GM19468 (cell line): ENCODE measurements around the gene EFNA5.

Source experiments
- ATAC-seq: cut with Tn5 transposase; IDR thresholded peaks from one replicate; pipeline ENCODE4 v1.9.1; 2021; ENCODE audit warnings: mild to moderate bottlenecking, moderate library complexity, moderate number of reproducible peaks; ENCODE audit not compliant: unreplicated experiment; ENCODE audit errors: extremely low read depth

Gene EFNA5

DNA sequence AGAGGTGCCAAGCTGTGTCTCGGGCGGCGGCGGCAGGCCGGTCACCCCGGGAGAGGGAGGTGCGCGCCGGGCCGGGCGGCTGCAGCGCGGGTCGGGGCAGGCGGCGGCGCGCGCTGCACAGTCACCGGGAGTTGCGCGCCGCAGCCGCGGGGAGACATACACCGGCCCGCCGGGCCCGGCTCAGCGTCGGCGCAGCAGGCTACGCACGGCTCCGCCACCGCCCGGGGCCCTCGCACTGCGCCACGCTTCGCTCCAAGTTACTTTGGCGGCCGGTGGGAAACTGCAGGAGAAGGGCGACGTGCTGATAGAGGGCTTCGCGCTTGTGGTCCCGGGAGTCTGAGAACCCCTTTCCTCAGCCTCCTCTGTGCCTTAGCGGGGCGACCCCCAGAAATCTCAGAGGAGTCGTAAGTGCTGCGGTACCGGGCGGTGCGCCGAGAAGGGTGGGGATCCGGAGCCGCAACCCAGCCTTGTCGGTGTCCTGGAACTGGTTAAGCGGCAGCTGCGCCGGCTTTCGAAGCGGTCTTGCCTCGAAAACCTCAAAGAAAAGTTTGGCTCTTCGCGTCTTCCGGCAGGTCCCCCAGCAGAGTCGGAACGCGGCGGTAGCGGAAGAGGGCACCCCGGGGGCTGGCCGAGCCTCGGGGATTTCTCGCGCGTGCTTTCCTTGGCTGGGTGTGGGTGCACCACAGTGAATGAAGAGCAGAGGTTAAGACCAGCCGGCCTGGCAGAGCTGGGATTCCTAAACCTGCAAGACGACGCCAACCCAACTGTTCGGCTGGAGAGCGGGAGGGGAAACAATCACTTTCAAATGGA, at the start of gene EFNA5:
Gene EFNA5, minus strand, starts transcription at position 6 of the 810 bp plus-strand sequence.
- peak; percentile 16 for ATAC-seq

DNA sequence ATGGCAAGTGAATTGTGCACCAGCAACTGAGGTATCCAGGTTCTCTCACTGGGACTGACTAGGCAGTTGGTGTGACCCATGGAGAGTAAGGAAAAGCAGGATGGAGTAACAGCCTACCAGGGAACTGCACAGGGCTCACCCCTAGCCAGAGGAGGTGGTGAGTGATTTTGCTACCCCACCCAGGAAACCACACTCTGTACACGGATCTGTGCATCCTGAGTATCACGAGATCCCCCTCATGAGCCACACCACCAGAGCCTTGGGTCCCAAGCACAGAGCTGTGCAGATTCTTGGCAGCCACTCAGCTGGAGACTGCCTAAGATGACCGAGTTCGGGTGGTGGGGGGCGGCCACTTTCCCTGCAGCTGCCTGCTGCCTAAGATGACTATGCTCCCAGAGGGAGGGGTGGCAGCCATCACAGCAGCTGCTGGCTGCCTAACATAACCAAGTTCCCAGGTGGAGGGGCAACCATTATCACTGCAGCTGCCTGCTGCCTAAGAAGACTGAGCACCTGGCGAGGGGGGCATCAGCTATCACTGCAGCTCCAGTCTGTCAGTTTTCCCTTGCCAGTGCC, 48.4 kb upstream of the EFNA5 start:
- no peak for ATAC-seq

DNA sequence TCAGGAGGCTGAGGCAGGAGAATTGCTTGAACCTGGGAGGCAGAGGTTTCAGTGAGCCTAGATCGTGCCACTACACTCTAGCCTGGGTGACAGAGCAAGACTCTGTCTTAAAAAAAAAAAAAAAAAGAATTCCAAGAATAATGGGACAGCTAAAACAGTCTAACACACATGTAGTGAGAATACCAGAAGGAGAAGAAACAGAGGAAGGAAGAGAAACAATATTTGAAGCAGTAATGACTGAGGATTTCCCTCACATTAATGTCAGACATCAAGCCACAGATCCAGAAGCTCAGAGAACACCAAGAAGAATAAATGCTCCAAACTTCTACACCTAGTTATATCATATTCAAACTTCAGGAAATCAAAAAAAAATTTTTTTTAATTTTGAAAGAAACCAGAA, 47.1 kb upstream of the EFNA5 start:
- ATAC-seq: no peak

DNA sequence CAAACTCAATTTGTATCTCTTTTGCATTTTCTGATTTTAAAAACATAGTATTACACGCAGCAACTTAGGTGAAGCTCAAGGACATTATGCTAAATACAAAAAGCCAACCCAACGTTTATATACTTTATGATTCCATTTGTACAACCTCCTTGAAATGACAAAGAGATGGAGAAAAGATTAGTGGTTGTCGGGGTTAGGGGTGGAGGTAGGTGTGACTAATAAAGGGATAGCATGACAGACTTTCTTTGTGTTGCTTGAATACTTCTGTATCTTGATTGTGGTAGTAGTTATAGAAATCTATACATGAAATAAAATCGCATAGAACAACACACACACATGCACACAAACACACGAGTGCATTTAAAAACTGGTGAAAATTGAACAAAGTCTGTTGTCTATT, 42.5 kb upstream of the EFNA5 start:
- ATAC-seq: no peak

DNA sequence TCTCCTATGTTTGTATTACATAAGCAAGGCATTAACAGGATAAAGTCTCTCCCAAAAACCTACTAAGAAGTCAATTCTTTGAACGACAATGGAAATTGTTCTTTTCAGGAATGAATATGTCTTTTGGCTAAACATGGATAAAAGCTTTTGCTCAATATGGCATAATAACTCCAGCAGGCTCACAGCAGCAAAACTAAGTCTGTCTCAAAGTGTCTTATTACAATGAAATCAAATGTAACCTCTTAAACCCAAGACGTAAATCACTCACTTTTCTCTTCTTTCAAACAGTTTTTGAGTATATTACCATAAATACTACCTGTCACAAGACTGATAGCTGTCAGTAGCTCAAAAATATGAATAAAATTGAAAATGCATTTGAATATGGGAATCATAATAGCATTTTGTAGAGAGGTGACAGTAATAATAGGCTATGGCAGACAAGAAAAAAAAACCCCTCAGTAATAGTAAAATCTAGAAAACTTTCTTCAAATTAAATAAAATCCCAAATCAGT, 41.7 kb upstream of the EFNA5 start:
- ATAC-seq: no peak

DNA sequence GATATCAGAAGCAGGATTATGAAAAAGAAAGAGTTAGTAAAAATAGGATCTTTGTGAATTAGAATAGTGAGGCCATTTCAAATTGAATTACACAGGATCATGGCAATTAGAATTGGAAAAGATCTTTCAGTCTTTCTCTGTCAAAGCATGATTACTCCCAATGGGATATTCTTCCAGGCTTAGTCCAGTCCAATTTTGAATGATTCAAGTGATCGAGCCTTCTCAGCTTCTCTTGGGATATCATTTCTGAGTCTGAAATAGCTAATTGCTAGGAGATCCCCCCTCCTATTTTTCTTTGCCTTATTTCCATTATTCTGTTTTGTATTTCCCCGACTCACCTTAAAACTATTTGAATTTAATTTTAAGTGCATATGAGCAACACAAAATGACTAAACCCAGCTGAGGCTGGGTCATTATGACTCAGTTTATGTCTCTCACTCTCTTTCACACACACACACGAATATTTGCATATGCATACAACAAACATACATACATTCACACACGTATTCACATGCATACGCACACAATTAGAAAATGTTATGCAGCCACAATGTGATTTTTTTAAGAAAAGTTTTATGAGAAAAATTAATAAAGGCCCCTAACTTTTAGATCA, 34.8 kb upstream of the EFNA5 start:
- no peak for ATAC-seq

DNA sequence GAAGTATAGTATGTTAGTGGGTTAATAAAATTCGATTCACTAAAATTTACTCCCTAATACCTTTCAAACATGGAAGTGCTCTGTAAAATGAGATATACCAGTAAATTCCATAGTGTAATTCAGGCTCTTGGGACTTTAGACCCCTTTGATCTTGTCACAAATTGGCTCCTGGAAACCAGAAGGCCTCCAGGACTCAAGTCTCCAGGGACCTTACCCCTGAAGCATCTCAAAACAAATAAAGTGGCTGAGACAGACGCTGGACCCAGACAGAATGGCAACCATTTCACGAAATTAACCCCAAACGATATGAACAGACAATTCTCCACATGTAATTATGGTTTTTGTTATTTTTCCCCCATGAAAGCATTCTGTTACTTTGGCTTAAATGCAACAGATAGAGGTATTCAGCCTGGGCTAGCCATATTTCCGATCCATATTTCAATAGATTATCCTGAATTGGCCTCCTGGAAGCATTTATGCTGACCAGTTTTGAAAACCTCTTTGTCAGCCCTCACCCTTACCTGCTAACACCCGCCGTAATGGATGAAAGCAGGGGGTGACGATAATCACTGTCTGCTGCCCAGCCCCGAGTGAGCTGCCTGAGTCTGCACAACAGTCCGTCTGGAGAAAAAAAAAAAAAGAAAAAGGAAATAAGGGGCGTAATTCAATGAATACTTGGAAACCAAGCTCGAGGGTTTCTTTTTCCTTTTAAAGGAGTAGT, 34.1 kb upstream of the EFNA5 start:
- ATAC-seq: no peak

DNA sequence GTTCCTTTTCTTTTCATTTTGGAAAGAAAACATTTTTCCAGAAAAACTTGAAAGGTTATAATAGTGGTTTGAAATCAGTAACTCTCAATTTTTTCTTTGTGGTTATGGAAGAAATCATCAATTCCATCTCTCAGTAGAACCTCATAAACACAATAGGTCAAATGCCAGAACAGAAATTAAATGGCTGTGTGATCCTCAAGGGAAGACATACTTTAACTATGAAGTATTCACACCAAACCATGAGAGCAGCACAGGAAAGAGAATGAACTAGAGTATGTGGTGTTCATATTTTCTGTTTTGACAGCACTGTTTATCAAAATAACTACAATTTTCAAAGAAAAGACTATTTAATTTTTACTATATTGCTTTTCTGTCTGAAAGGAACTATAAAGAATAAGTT, 29.7 kb upstream of the EFNA5 start:
- no peak for ATAC-seq

DNA sequence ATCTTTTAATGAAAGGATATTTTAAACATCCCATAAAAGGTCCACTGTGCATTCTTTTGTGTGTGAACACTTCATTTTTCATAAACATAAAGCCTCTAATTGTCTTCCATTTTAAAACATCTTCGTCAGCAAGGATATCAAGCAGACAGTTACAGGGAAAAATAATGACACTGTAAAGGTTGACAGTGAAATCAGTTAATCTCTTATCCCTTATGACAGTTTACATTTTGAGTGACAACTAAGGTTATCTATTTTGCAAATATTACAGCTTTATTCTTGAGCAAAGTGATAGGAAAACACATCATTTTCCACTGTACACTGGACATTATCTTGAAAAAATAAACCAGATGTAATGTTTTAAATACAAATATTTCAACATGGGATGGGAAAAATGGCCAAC, 28.7 kb upstream of the EFNA5 start:
- no peak for ATAC-seq

DNA sequence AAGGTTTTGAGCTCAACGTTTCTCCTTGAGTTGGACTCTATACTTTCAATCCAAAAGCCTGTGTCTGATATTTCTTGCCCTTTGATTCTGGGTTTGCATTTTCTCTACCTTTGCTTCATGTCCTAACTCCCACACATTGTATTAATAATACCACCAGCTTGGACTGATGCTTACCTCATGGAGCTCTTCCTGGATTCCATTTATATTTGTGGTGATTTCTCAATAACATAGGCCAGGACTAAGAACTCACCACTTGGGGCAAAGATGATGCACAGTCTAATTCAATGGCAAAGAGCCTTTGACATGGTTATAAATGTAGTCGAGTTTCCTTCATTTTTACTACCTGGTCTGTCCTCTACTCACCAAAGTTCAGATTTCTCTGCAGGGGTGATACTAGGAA, 27.5 kb upstream of the EFNA5 start:
- ATAC-seq: no peak

DNA sequence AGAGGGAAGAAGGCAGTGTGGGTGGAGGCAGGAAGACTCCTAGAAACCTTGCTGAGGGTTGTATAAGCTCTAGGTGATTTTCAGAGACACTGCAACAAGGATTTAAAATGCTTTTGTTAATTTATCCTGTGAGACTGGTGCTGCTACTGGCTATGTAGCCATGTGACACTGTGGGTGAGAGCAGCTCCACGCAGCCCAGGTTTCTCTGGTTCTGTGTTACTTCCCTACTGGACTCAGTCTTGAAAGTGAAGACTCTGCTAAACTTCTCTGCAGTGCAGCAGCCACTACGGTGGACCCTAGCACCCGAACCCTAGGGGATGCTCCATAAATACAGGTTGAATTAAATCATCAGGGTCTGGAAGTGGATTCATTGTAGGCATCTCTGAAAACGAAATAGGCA, 25.8 kb upstream of the EFNA5 start:
- no peak for ATAC-seq

DNA sequence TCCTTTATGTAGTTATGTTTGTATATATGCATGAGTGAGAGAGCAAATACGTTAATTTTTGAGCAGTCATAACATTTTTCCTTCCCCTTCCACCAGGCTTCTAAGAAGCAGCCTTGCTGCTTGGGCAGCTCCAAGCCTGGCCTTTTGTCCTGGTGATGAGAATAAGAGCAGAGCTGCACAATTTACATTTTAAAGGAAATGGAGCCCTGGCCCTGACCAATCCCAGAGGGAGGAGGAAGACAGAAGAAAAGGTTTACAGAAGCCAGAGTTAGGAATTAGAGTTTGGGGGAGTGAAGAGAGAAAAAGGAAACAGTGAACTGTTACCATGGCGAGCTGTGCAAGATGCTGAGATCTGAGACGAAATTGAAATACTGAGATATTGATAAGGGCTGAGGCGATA, 25.3 kb upstream of the EFNA5 start:
- ATAC-seq: no peak

DNA sequence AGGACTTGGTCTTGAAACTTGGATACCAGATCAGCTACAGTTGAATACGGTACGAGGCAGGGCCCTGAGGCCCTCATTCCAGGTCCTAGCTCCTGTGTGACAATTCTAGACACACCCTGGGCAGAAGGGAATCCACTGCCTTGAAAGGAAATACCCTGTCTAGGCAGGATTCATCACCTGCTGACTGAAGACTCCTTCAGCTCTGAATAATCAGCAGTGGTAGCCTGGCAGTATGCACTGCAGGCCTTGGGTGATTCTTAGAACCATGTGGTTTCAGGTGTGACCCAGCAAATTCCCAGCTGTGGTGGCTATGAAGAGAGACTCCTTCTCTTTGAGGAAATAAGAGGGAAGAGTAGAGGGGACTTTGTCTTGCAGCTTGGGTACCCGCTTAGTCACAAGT, 17.2 kb upstream of the EFNA5 start:
- no peak for ATAC-seq

DNA sequence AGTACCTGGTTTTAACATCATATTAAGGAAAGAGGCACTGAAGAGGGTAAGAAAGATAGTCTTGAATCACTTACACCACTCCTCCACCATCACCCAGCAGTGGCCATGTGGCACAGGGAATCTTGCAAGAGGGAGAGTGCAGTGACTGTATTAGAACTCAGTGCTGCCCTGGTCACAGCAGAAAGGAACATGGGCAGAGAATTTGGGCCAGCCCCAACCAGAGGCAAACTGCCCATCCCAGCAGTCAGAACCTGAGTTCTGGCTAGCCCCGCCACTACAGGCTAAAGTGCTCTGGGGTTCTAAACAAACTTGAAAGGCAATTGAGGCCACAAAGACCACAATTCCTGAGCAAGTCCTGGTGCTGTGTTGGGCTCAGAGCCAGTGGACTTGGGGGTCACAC, 16.7 kb upstream of the EFNA5 start:
- ATAC-seq: no peak

DNA sequence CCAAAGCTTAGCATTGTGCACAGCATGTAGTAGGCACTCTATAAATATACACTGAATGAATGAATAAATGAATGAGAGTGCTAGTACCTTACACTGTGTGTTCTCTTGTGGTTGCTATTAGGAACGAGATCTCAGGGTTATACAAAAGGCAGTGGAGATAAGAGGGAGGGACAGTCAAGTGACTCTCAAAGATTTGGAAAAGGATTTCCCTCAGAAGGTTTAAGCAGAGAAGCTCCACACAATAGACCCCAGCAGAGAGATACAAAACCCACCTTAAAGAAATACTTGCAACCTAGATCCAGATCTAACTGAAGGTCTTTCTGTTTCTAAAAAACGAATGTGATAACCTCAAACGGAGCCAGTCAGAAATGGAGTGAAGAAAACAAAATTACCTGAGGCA, 11.8 kb upstream of the EFNA5 start:
- no peak for ATAC-seq

DNA sequence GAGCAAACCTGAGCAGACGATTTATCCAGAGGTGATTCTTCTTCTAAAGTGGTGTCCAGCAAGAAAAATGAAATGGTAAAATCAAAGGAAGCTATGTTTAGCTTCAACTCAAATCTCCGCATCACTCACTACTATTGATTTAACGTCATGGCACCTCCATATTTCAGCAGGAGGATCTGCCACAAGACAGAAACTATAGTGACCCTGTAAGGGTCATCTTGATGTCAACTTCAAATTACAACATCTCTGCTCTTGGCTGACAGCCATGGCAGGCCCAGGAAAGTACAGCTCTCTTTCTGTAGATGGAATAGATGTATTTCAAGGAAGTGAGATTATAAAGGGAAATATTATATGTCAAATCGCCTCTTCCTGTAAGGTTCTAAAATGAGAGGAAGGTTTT, 10.1 kb upstream of the EFNA5 start:
- ATAC-seq: no peak

DNA sequence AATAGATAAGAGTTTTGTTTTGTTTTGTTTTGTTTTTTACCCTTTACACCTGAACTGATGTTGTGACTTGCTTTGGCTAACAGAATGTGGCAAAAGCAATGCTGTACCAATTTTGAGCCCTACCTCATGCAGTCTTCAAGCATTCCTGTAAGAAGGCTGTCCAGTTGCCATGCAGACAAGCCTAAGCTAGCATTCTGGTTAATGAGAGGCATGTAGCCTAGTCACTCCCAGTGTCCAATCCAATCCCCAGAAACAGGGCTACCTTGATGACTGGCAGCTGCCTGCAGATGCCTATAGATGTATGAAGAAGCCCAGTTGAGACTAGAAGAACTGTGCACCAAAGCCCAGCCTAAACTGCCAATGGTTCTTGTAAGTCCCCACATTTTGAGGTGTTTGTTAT, 9.4 kb upstream of the EFNA5 start:
- no peak for ATAC-seq

DNA sequence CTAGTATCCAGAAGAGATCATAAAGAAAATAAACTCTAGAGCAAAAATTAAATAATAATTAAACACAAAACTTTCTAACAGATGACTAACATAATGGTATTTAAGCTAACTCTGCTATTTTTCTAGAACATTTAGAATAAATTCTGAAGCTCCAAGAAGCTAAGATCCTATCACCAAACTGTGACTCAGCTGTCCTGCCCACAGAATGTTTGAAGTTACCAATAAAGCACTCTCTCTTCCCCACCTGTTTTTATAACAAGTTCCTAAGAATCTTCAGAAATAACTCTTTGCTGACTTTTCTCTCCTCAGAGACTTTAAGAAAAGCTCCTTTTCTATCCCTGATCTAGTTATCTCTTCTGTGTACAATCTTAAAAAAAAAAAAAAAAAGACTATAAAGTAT, 6.0 kb upstream of the EFNA5 start:
- ATAC-seq: no peak

DNA sequence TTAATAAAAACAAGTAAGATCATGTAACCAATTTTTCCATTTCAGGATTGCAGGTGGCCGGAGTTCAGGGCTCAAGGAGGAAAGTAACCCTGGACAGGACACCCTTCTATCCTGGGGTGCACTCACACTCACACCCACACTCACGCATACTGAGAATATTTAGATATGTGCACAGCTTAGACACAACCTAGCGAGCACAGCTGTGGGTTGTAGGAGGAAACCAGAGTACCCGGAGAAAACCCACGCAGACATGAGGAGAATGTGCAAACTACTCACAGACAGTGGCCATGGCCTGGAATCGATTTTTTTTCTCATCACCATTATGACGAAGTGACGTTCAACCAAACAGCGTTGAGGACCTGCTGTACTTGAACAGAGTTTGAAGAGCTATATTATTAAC, 4.5 kb upstream of the EFNA5 start:
- no peak for ATAC-seq

DNA sequence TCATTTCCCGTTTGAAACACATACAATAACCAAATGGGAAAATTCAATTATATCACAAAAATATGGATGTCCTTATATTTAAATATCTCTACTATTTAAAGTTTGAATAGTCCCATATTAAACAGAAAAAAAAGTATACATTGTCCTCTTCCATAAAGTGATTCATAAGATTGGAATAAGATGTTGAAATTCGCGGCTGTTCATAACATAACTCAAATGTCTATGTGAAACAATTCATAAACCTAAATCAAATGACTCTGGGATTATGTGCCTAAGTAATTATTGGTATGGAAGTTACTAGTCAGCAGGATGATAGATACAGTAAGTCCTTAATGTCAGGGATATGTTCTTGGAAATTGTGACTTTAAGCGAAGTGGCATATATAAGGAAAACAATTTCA, 3.9 kb upstream of the EFNA5 start:
- no peak for ATAC-seq
